Fibroblast of mammary gland (primary cell): ENCODE data around the gene ZNF649.

Experiments used
- DNase-seq: peaks from one replicate; pipeline ENCODE4 v3.0.0-alpha.2; 2010; ENCODE audit warnings: low read depth
- H3K4me3 ChIP-seq: 2 replicates; pipeline ENCODE4 v1.5.1; 2011; ENCODE audit warnings: low read depth, mild to moderate bottlenecking, low read length, moderate library complexity; ENCODE audit not compliant: control insufficient read depth
- TF ChIP-seq, protein P1 (sequence below): conservative IDR thresholded peaks from 2 replicates; pipeline ENCODE4 v1.5.1; 2011; ENCODE audit warnings: low read depth, low read length, inconsistent platforms; ENCODE audit not compliant: control insufficient read depth, insufficient read depth

The ZNF649 gene

DNA sequence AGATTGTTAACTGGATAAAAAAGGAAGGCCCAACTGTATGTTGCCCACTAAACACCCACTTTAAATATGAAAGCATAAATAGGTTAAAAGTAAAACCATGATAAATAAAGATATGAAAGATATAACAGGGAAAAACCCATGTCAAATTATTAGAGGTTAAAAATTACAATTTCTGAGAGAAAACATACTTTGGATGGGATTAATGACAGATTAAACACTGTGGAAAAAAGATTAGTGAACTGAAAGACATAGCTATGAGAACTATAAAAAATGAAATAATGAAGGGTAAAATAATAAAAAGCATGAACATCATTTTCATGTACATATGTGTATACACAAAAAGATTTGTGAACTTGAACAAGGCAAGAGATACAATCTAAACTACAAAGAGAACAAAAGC lies 14.9 kb downstream of the ZNF649 start:
- TF ChIP-seq, protein P1, sequence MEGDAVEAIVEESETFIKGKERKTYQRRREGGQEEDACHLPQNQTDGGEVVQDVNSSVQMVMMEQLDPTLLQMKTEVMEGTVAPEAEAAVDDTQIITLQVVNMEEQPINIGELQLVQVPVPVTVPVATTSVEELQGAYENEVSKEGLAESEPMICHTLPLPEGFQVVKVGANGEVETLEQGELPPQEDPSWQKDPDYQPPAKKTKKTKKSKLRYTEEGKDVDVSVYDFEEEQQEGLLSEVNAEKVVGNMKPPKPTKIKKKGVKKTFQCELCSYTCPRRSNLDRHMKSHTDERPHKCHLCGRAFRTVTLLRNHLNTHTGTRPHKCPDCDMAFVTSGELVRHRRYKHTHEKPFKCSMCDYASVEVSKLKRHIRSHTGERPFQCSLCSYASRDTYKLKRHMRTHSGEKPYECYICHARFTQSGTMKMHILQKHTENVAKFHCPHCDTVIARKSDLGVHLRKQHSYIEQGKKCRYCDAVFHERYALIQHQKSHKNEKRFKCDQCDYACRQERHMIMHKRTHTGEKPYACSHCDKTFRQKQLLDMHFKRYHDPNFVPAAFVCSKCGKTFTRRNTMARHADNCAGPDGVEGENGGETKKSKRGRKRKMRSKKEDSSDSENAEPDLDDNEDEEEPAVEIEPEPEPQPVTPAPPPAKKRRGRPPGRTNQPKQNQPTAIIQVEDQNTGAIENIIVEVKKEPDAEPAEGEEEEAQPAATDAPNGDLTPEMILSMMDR: no peak

DNA sequence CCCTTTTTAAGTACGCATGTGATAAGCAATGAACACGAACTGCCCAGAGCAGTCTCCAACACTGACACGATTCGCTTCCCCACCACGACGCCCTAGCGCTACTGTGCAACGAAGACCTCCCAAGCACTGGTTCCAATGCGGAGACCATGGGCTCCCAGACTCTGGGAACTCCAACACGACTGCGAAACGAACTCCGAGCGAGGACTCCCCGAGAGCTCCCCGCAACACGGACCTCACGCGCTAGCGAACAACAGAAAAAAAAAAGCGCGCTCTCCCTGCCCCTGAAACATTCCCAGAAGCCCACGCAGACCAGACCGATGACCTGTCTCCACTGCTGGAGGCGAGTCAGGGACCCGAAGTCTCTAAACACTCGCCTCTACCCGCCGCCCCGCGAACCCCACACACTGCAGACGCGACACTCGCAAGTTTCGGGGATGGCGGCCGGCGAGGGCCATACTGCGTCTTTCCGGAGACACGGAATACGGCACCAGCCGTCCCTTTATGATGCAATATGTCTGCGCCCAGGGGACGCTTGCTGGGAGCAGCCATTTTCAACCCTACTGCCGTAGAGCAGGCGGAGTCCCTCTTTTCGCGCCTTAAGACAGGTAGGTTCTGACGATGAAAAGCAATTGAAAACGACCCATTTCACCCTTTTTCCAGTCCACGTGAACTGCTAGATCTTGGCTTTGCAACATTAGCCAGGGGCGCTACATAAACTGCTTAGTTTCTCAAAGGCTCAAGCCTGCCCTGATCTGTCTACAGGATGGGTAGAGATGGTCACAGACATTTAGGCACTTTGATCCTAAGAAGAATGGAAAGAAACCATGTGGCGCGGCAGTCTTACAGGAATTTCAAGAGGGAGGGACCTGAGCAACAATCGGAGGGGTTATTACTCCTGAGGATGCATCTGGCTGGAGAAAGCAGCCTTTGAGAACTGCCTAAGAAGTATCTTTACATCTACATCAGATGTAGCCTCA lies 17.0 kb downstream of the ZNF649 start, which contains the start of gene ZNF577:
Gene ZNF577, minus strand, starts transcription at position 430 of the 977 bp plus-strand sequence. CDS start 7,569 bp downstream, outside the sequence.
- TF ChIP-seq, protein P1: no peak
- H3K4me3 ChIP-seq: peak within 1 kb of the TSS; percentile 88
- DNase-seq: peak; percentile 93

More for the DNA sequence above, 14.9 kb downstream of the ZNF649 start:
- no peak for DNase-seq
- H3K4me3 ChIP-seq: no peak overlapping the region

DNA sequence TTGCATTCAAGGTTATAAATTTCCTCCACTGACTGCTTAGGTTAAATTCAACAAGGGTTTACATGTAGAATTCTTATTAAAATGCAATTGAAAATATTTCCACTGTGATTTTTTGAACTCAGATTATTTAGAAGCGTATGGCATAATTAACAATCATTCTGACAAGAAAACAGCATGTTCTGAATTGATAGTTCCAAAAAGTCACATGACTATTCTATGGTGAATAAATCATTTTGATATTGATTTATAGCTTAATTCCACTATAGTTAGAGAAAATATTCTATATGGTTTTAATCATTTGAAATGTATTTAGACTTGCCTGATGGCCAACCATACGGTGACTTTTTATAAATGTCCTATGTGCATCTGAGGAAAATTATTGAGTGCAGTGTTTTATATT lies 20.1 kb downstream of the ZNF649 start:
- no peak overlapping the region for H3K4me3 ChIP-seq
- DNase-seq: no peak
- TF ChIP-seq, protein P1: no peak

DNA sequence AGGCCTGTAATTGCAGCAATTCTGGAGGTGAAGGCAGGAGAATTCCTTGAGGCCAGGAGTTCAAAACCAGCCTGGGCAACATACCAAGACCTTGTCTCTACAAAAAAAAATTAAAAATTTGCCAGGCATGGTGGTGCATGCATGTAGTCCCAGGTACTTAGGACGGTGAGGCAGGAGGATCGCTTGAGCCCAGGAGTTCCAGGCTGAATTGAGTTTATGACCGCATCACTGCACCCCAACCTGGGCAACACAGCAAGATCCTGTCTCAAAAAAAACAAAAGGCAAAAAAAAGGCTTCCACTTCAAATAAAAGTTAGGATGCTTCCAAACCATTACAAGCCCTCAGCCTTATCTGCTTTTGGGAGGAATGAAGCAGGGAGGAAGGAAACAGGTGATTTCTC lies 22.3 kb downstream of the ZNF649 start:
- H3K4me3 ChIP-seq: no peak overlapping the region
- TF ChIP-seq, protein P1: no peak
- no peak for DNase-seq

DNA sequence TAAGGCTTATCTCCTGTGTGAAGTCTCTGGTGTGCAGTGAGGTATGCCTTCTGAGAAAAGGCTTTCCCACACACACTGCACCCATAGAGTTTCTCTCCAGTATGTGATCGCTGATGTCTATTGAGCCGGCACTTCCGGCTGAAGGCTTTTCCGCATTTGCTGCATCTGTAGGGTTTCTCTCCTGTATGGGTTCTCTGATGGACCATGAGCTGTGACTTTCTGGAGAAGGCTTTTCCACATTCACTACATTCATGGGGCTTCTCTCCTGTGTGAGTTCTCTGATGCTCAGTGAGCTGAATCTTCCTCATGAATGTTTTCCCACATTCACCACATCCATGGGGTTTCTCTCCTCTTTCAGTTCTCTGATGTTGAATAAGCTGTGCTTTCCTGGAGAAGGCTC lies 31.7 kb downstream of the ZNF649 start:
- TF ChIP-seq, protein P1: no peak
- DNase-seq: no peak
- no peak overlapping the region for H3K4me3 ChIP-seq

DNA sequence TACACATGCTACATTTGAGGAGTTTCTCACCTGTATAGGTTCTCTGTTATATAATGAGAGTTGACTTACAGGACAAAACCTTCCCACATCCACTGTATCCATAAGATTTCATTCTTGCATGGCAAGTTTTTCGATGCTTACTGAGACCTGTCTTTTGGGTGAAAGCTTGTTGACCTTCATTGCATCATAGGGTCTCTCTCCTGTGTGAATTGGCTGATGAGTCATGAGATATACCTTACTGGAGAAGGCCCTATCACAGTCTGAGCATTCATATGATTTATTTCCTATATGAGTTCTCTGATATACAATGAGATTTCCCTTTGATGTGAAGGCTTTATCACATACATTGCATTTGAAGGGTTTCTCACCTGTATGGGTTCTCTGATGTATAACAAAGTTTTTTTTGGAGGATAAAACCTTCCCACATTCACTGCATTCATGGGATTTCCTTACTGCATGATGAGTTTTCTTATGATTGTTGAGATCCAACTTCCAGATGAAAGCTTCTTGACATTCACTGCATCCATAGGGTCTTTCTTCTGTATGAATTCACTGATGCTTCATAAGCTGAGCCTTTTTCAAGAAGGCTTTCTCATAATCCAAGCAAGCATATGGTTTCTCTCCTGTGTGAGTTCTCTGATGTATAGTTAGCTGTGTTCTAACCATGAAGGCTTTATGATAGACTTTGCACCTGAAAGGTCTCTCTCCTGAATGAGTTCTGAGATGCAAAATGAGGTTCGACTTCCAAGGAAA lies 42.8 kb downstream of the ZNF649 start:
- H3K4me3 ChIP-seq: no peak overlapping the region
- TF ChIP-seq, protein P1: no peak
- DNase-seq: no peak
